Common myeloid progenitor, CD34-positive (primary cell): ENCODE data around the gene TJP3.
A peak's percentile ranks its signal among the peaks of the same experiment; 100 is the strongest.
"Not testable (repeated sequence)": the region's sequence is repeated elsewhere in the genome, so short reads cannot be mapped to it uniquely, and the experiment has no call there.

Source experiments
- CTCF ChIA-PET: fragments of 350-600 bp; sonication (Branson Sonifier 250); formaldehyde crosslinking; loops from one replicate; lab custom pipeline; 2021; ENCODE audit warnings: antibody characterized with exemption; lab: Charles Lee
- POLR2A ChIA-PET: fragments of 350-600 bp; sonication (Branson Sonifier 250); formaldehyde crosslinking; loops from one replicate; lab custom pipeline; 2021; ENCODE audit warnings: antibody characterized with exemption; lab: Charles Lee
- DNase-seq, 3 donors: peaks; one replicate each; pipeline versions ENCODE4 v3.0.0 to v3.0.0-alpha.2; 2013
- H3K27ac ChIP-seq, 2 experiments: 1 replicate in 1 of 2; 2 replicates in 1 of 2; pipeline ENCODE4 v1.7.0; 2013; ENCODE audit warnings: inconsistent platforms in 2 of 2, low read length in 2 of 2, mild to moderate bottlenecking in 2 of 2, low read depth in 1 of 2, moderate library complexity in 1 of 2; ENCODE audit not compliant: severe bottlenecking in 2 of 2, insufficient read depth in 1 of 2, poor library complexity in 1 of 2
- H3K27me3 ChIP-seq, 5 experiments: replicated peaks in 2 of 5; 1 replicate in 3 of 5; 2 replicates in 2 of 5; pipeline versions ENCODE4 v1.6.1 to v1.7.0; 2013; ENCODE audit warnings: low read length in 4 of 5, mild to moderate bottlenecking in 2 of 5, moderate library complexity in 2 of 5, inconsistent platforms in 1 of 5; ENCODE audit not compliant: insufficient read depth in 5 of 5, control insufficient read depth in 4 of 5
- H3K36me3 ChIP-seq, 4 experiments: 1 replicate in 2 of 4; 2 replicates in 2 of 4; pipeline versions ENCODE4 v1.6.1 to v1.7.0; 2013; ENCODE audit warnings: low read length in 3 of 4, control low read depth in 1 of 4, mild to moderate bottlenecking in 1 of 4; ENCODE audit not compliant: control insufficient read depth in 4 of 4, insufficient read depth in 4 of 4
- H3K4me1 ChIP-seq, 4 experiments: 1 replicate in 3 of 4; 2 replicates in 1 of 4; pipeline versions ENCODE4 v1.6.1 to v1.7.1; 2013; ENCODE audit warnings: low read length in 3 of 4, mild to moderate bottlenecking in 3 of 4, control low read depth in 1 of 4, inconsistent platforms in 1 of 4, moderate library complexity in 1 of 4; ENCODE audit not compliant: control insufficient read depth in 4 of 4, insufficient read depth in 4 of 4; ENCODE audit errors: control extremely low read depth in 1 of 4
- H3K4me3 ChIP-seq, 7 experiments: 1 replicate in 4 of 7; 2 replicates in 3 of 7; pipeline versions ENCODE4 v1.5.1 to v1.7.0; 2013; ENCODE audit warnings: mild to moderate bottlenecking in 7 of 7, low read length in 6 of 7, moderate library complexity in 6 of 7, inconsistent platforms in 2 of 7, low read depth in 2 of 7, control low read depth in 1 of 7; ENCODE audit not compliant: insufficient read depth in 4 of 7, control insufficient read depth in 1 of 7; ENCODE audit errors: extremely low read depth in 1 of 7
- H3K9me3 ChIP-seq, 5 experiments: 1 replicate in 4 of 5; 2 replicates in 1 of 5; pipeline versions ENCODE4 v1.6.1 to v1.7.1; 2013; ENCODE audit warnings: low read length in 4 of 5, mild to moderate bottlenecking in 2 of 5, inconsistent platforms in 1 of 5, low read depth in 1 of 5, moderate library complexity in 1 of 5; ENCODE audit not compliant: control insufficient read depth in 4 of 5, insufficient read depth in 2 of 5; ENCODE audit errors: control extremely low read depth in 1 of 5
- WGBS: methylation state at CpG from one replicate; pipeline ENCODE4 v1.1.5; 2013; ENCODE audit not compliant: insufficient coverage; 5-methylcytosine and 5-hydroxymethylcytosine counted together

The TJP3 gene

DNA sequence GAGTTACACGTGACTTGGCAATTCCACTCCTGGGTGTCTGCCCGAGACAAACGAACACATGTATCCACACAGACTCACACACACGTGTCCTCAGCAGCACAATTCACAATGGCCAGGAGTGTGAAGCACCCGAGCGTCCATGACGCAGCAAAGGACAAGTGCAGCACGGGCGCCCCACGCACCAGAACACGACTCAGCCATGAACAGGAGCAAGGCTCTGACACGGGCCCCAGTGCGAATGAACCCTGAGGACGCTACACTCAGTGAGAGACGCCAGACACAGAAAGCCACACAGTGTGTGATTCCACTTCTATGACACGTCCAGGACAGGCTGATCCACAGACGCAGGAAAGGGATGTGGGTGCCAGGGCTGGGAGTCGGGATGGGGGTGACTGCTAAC, 44.3 kb upstream of the TJP3 start:
- ChIA-PET POLR2A (no interaction called here), CTCF (no interaction called here)
- Histone ChIP-seq H3K9me3 (peaks cover 0 to 3% (median 0%) of the 10 kb centered on the region in 5 experiments), H3K36me3 (peaks cover 12 to 52% (median 39%) of the 10 kb centered on the region in 4 experiments), H3K27me3 (no peaks in the 10 kb centered on the region), H3K4me1 (peaks cover 0 to 14% (median 5%) of the 10 kb centered on the region in 4 experiments), H3K4me3 (no peak overlapping the region), H3K27ac (no peak overlapping the region)
- 98% methylated on average over 12 of the region's 18 CpGs for WGBS
- DNase-seq = no peak

DNA sequence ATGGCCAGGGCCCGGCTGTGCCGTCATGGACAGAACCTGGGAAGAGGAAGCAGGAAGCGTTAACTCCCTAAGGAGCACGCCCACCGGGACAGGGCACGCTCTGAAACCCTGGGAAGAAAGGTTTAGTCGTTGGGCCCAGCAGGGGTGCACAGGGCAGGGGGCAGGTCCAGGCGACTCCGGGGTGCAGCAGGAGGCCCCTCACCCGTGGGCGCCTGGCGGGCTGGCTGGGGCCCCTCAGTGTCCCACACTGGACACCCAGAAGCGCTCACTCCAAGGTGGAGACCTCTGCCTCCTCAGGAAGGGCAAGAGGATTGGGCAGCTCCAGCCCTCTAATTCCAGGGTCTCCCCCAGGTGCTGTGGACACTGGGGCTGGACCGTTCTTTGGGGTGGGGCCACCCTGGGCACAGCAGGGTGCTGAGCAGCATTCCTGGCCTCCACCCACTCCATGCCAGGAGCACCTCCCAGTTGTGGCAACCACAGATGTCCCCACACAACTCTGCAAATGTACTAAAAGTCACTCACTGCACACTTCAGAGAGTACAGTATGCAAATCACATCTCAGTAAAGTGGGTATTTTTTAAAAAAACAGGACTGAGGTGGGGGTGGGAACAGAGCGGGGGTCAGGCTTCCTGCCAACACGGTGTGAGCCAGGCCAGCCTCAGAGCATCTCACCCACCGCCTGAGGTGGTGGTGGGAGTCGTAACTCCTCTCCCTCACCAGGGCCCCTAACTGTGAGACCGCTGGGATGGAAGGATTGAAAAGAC, 43.1 kb upstream of the TJP3 start:
- peaks cover 0 to 3% (median 0%) of the 10 kb centered on the region in 5 experiments for H3K9me3 ChIP-seq
- no peak overlapping the region for H3K4me3 ChIP-seq
- DNase-seq = no peak
- H3K27me3 ChIP-seq = no peaks in the 10 kb centered on the region
- CTCF ChIA-PET = interaction anchor here (0.9 to 4.3 kb wide), 6 partner anchors 26 to 46 kb away, joined by 3 to 27 read pairs (median 6); partner anchors contain the start of gene TJP3
- POLR2A ChIA-PET = no interaction called here
- no peak overlapping the region for H3K27ac ChIP-seq
- peaks cover 12 to 43% (median 35%) of the 10 kb centered on the region in 4 experiments for H3K36me3 ChIP-seq
- peaks cover 0 to 24% (median 15%) of the 10 kb centered on the region in 4 experiments for H3K4me1 ChIP-seq
- WGBS = 93% methylated on average over 15 of the region's 19 CpGs

DNA sequence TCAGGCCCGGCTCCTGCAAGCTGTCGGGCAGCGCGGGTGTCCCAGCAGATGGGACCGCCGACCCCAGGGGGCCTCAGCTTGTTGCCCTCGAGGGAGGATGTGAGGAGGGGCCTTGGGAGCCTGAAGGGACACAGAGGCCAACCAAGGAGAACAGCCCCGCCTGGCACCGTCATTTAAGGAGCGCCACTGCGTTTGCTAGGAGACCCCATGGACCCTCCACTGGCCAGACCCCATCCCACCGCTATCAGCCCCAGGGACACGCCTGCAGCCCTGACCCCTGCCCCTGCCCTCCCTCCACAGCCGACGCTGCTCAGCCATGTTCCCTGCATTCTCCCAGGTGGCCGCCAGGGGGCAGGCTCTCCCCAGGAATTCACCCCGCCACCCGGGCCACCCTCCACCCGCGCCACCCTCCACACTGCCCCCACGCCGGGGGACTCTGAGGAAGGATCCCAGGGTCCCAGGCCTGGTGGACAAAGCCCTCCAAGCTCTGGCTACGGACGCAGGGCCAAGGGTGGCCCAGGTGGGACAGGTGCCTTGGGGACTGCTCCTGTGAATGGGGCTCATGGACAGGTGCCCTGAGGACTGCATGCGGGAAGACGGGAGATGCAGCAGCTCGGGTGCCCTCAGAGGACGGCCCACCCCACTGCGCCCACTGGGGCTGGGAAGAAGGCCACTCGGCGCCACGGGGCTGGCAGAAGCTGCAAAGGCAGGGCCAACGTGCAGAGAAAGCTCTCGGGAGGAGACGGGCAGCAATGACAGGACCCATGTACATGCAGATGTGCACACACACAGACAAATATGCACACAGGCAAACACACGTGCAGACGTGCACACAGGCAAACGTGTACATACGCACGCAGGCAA, 42.3 kb upstream of the TJP3 start:
- Histone ChIP-seq H3K27ac (no peak overlapping the region), H3K27me3 (no peaks in the 10 kb centered on the region), H3K4me3 (no peak overlapping the region), H3K36me3 (peaks cover 10 to 36% (median 29%) of the 10 kb centered on the region in 4 experiments), H3K4me1 (peaks cover 0 to 32% (median 24%) of the 10 kb centered on the region in 4 experiments), H3K9me3 (peaks cover 0 to 3% (median 0%) of the 10 kb centered on the region in 5 experiments)
- ChIA-PET POLR2A (interaction anchor here (0.5 kb wide), 1 partner anchor 171 kb away, joined by 8 read pairs; no protein-coding TSS in a partner anchor), CTCF (interaction anchor here (0.9 to 4.3 kb wide), 11 partner anchors 10 to 183 kb away, joined by 3 to 27 read pairs (median 6); partner anchors contain the start of genes PIP5K1C and TJP3)
- DNase-seq = peak; percentile 30 to 58 (median 52)
- WGBS = 62% methylated on average over 30 of the region's 40 CpGs

DNA sequence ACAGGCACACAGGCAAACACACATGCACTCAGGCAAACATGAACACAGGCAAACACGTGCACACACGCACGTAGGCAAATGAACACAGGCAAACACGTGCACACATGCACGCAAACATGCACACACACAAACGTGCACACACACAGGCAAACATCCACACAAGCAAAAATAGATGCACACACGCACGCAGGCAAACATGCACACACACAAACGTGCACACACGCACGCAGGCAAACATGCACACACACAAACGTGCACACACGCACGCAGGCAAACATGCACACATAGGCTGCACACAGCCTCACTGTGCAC, 41.7 kb upstream of the TJP3 start:
- 95% methylated on average over 9 of the region's 14 CpGs for WGBS
- peaks cover 10 to 30% (median 25%) of the 10 kb centered on the region in 4 experiments for H3K36me3 ChIP-seq
- H3K4me1 ChIP-seq = peaks cover 0 to 38% (median 30%) of the 10 kb centered on the region in 4 experiments
- H3K27ac ChIP-seq, DNase-seq, H3K9me3 ChIP-seq, H3K27me3 ChIP-seq, H3K4me3 ChIP-seq, POLR2A ChIA-PET: not testable (repeated sequence)
- CTCF ChIA-PET = interaction anchor here (0.9 to 4.3 kb wide), 11 partner anchors 10 to 182 kb away, joined by 3 to 27 read pairs (median 6); partner anchors contain the start of genes PIP5K1C and TJP3

DNA sequence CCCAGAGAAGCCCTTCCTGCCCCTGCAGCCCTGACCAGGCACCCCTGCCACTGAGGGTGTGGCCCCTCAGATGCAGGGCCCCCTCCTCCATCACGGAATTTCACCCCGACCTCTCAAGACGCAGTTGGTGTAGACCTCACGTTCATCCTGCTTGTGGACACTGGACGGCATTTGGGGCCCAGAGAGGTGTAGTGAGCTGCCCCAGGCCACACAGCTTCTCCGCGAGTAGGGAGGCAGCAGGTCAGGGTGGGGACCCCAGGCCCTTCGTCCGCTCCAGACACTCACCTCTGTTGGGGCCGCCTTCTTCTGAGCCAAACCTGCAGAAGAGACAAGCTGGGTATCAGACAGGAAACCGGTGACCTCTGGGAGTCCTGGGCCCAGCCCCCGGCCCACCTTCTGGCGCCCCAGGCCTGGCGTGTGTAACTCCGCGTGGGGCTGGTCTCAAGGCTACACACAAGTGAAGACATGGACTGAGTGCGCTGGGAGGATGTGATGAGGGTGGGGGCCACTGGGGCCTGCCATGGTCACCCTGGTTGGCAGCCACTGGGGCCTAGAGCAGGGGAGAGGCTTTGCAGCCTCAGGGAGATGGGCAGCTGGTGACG, 41.0 kb upstream of the TJP3 start:
- Histone ChIP-seq H3K4me1 (peaks cover 0 to 45% (median 36%) of the 10 kb centered on the region in 4 experiments), H3K4me3 (no peak overlapping the region)
- POLR2A ChIA-PET = interaction anchor here (0.7 kb wide), 1 partner anchor 83 kb away, joined by 3 read pairs; no protein-coding TSS in a partner anchor

DNA sequence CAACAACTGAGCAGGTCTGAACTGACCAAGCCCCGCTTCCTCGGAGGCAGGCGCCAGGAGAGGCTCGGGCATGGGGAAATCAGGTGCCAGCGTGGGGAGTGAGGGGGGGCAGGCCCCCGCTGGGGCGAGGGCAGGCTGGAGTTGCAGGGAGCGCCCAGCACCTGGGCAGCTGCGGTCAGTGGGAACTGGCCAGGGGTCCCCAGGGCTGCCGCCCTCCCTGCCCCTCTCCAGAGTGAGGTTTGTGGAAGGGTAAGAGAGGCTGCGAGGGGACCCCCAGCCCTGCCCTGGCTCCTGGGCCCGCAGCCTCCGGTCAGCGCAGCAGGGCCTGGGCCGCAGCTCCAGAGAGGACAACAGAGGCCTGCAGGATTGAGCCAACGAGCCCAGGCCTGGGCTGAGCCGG, 40.4 kb upstream of the TJP3 start:
- no peak for DNase-seq
- Histone ChIP-seq H3K27me3 (no peaks in the 10 kb centered on the region), H3K4me3 (no peak overlapping the region), H3K27ac (no peak overlapping the region), H3K4me1 (peaks cover 0 to 50% (median 41%) of the 10 kb centered on the region in 4 experiments), H3K9me3 (no peaks in the 10 kb centered on the region), H3K36me3 (peaks cover 10 to 24% (median 17%) of the 10 kb centered on the region in 4 experiments)
- POLR2A ChIA-PET = interaction anchor here (0.6 kb wide), 2 partner anchors 54 to 147 kb away, joined by 3 read pairs; no protein-coding TSS in a partner anchor
- CTCF ChIA-PET = interaction anchor here (0.6 to 4.3 kb wide), 11 partner anchors 9 to 183 kb away, joined by 3 to 27 read pairs (median 5); partner anchors contain the start of genes PIP5K1C and TJP3
- WGBS = 90% methylated on average over 15 of the region's 17 CpGs

More for the DNA sequence above, 41.0 kb upstream of the TJP3 start:
- CTCF ChIA-PET = interaction anchor here (0.7 to 4.3 kb wide), 13 partner anchors 10 to 184 kb away, joined by 3 to 27 read pairs (median 5); partner anchors contain the start of genes PIP5K1C and TJP3
- H3K27me3 ChIP-seq = no peaks in the 10 kb centered on the region
- no peak for DNase-seq
- H3K27ac ChIP-seq = no peak overlapping the region
- no peaks in the 10 kb centered on the region for H3K9me3 ChIP-seq
- 96% methylated on average over 18 of the region's 18 CpGs for WGBS
- H3K36me3 ChIP-seq = peaks cover 10 to 25% (median 19%) of the 10 kb centered on the region in 4 experiments
